Dermis lymphatic vessel endothelial cell (primary cell): Measurements from ENCODE around the gene KRTAP25-1. TPM values are rescaled to one million over a fixed set of nuclear protein-coding genes. Genes with fewer than 3 reads are reported as not detected.

Source experiments
- total RNA-seq: library from RNA; depleted of rRNA; stranded (reverse); fragments of >200 nt; gene quantifications from 2 replicates; pipeline ENCODE4 v1.2.1, GENCODE V29; 2014

Gene KRTAP25-1
- total RNA-seq, result not detected in 2 replicates

GRCh38 chr21:30289215-30289614 lies at the start of gene KRTAP25-1:
TSS of gene KRTAP25-1 (minus strand) at chr21:30289514. CDS start at chr21:30289490, 24 bp downstream.

GRCh38 chr21:30337276-30337744 lies 48.0 kb upstream of the KRTAP25-1 start, which contains the start of gene KRTAP27-1:
TSS of gene KRTAP27-1 (minus strand) at chr21:30337694. CDS start at chr21:30337668, 26 bp downstream.

GRCh38 chr21:30320215-30320614 lies 30.9 kb upstream of the KRTAP25-1 start, which contains the start of gene KRTAP26-1:
TSS of gene KRTAP26-1 (minus strand) at chr21:30320315. CDS start at chr21:30320035, 280 bp downstream.

GRCh38 chr21:30282850-30283249 lies 6.5 kb downstream of the KRTAP25-1 start, which contains the start of gene KRTAP24-1:
TSS of gene KRTAP24-1 (minus strand) at chr21:30282950. CDS start at chr21:30282932, 18 bp downstream.

Other genes with a start within 250 kb of the KRTAP25-1 start
- gene CLDN17, start 122.7 kb downstream of the KRTAP25-1 start, total RNA-seq, result not detected in 2 replicates
- not detected in 2 replicates for gene CLDN8, start 73.4 kb downstream of the KRTAP25-1 start, total RNA-seq
- gene KRTAP24-1, start 6.6 kb downstream of the KRTAP25-1 start, total RNA-seq, result not detected in 2 replicates
- gene KRTAP26-1, start 30.8 kb upstream of the KRTAP25-1 start, total RNA-seq, result not detected in 2 replicates
- not detected in 2 replicates for gene KRTAP27-1, start 48.2 kb upstream of the KRTAP25-1 start, total RNA-seq
- not detected in 2 replicates for gene KRTAP23-1, start 59.1 kb upstream of the KRTAP25-1 start, total RNA-seq
- gene KRTAP13-2, start 82.8 kb upstream of the KRTAP25-1 start, total RNA-seq, result not detected in 2 replicates
- not detected in 2 replicates for gene KRTAP13-1, start 106.5 kb upstream of the KRTAP25-1 start, total RNA-seq
- gene KRTAP13-3, start 136.4 kb upstream of the KRTAP25-1 start, total RNA-seq, result not detected in 2 replicates
- not detected in 2 replicates for gene KRTAP13-4, start 140.7 kb upstream of the KRTAP25-1 start, total RNA-seq
- gene KRTAP15-1, start 150.8 kb upstream of the KRTAP25-1 start, total RNA-seq, result not detected in 2 replicates
- gene KRTAP19-1, start 190.9 kb upstream of the KRTAP25-1 start, total RNA-seq, result not detected in 2 replicates
- gene KRTAP19-2, start 197.9 kb upstream of the KRTAP25-1 start, total RNA-seq, result not detected in 2 replicates
- not detected in 2 replicates for gene KRTAP19-3, start 202.5 kb upstream of the KRTAP25-1 start, total RNA-seq
- gene KRTAP19-4, start 207.7 kb upstream of the KRTAP25-1 start, total RNA-seq, result not detected in 2 replicates
- gene KRTAP19-5, start 212.6 kb upstream of the KRTAP25-1 start, total RNA-seq, result not detected in 2 replicates